DOHH2 (cell line): ENCODE measurements around the gene DCAF5.

Source experiments
- CTCF ChIP-seq: fragments of 200-600 bp; sonication (generic); IDR thresholded peaks from one replicate; pipeline ENCODE4 v1.5.1; 2014; ENCODE audit warnings: antibody characterized with exemption, mild to moderate bottlenecking, low read depth, low read length; ENCODE audit not compliant: poor library complexity, severe bottlenecking
- EZH2phosphoT487 ChIP-seq: fragments of 200-600 bp; sonication (generic); IDR thresholded peaks from 2 replicates; pipeline ENCODE4 v1.6.1; 2017; ENCODE audit warnings: borderline replicate concordance, mild to moderate bottlenecking, antibody characterized with exemption, low read length, moderate library complexity, mixed read lengths

- TF ChIP-seq EZH2phosphoT487: no peak
- TF ChIP-seq CTCF: no peak
Measured at GRCh38 chr14:69046476-69046860, 106.5 kb downstream of the DCAF5 start.
